ENCODE data around the gene HCK.

DNA sequence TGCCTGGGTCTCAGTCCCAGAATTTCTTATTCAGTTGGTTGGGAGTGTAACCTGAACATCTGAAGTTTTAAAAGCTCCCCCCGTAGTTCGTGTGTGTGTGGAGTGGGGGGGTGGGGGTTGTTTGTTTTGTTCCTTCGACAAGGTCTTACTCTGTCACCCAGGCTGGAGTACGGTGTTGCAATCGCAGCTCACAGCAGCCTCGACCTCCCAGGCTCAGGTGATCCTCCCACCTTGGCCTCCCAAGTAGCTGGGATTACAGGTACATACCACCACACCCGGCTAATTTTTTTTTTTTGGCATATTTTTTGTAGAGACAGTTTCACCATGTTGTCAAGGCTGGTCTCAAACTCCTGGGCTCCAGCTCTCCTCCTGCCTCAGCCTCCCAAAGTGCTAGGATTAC, 38.7 kb upstream of the HCK start:
- TF ChIP-seq, protein P1, sequence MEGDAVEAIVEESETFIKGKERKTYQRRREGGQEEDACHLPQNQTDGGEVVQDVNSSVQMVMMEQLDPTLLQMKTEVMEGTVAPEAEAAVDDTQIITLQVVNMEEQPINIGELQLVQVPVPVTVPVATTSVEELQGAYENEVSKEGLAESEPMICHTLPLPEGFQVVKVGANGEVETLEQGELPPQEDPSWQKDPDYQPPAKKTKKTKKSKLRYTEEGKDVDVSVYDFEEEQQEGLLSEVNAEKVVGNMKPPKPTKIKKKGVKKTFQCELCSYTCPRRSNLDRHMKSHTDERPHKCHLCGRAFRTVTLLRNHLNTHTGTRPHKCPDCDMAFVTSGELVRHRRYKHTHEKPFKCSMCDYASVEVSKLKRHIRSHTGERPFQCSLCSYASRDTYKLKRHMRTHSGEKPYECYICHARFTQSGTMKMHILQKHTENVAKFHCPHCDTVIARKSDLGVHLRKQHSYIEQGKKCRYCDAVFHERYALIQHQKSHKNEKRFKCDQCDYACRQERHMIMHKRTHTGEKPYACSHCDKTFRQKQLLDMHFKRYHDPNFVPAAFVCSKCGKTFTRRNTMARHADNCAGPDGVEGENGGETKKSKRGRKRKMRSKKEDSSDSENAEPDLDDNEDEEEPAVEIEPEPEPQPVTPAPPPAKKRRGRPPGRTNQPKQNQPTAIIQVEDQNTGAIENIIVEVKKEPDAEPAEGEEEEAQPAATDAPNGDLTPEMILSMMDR (conservative IDR thresholded peaks at IDR 0.05 in 1 of 2, IDR thresholded peaks at IDR 0.05 in 1 of 2; ENCODE audit: extremely low read depth in 1 of 2, insufficient read depth in 1 of 2, low read depth in 1 of 2, low read length in 2 of 2) = no peak
- TF ChIP-seq EZH2 (IDR thresholded peaks at IDR 0.05; ENCODE audit: borderline replicate concordance, low read length) = no peak

Data from mammary epithelial cell (primary cell).